ENCODE measurements around the gene COPG1.

COPG1 gene

DNA sequence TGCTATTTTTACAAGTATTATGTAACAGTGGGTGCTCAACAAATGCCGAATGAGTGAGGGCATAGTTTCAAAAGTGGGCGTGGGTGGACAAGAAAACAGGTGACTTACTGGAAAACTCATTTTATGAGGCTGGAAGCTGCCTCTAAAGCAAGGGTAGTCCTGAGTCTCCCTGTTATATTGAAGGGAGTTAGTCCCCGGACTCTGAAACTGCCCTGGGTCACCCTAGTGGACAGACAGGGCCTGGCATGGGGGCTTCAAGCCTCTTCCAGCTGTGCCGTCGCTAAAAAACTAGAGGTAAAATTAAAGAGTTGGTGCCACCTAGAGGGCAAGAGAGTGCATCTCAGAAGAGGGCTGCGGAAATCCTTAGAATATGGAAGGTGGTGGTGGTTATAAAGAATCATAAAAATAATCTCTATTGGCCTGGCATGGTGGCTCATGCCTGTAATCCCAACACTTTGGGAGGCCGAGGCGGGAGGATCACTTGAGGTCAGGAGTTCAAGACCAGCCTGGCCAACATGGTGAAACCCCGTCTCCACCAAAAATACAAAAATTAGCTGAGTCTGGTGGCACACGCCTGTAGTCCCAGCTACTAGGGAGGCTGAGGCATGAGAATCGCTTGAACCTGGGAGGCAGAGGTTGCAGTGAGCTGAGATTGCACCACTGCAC is 3.6 kb upstream of the COPG1 start:
- peak; percentile 99 for TF ChIP-seq CTCF (conservative IDR thresholded peaks at IDR 0.05)
- H3K27ac ChIP-seq, result peak overlapping the region; percentile 38

GRCh38 chr3:129246636-129247035 is 2.8 kb upstream of the COPG1 start:
- no peak overlapping the region for H3K27ac ChIP-seq
- no peak for TF ChIP-seq ZFX (IDR thresholded peaks at IDR 0.05)
- TF ChIP-seq CTCF (conservative IDR thresholded peaks at IDR 0.05), result no peak

GRCh38 chr3:129248286-129248979 is 973 bp upstream of the COPG1 start:
- H3K27ac ChIP-seq, result peak overlapping the region; percentile 98
- no peak for TF ChIP-seq CTCF (conservative IDR thresholded peaks at IDR 0.05)
- TF ChIP-seq ZFX (IDR thresholded peaks at IDR 0.05), result no peak

DNA sequence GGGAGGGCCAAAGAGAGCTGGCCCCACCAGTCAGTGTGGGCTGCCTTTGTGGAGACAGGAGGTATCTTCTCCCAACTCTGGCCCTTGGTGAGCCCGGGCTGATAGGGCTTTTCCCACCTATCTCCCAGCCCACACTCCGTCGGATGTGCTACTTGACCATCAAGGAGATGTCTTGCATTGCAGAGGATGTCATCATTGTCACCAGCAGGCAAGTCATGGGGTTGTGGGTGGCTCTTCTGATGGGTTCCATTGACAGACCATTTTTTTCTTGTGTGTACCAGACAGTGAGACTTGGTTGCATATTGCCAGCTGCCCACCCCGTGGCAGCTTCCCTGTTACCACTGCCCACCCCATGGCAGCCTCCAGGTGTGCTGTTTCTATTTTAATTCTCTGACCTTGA is 3.3 kb downstream of the COPG1 start:
- H3K27ac ChIP-seq, result peak overlapping the region; percentile 8
- TF ChIP-seq ZFX (IDR thresholded peaks at IDR 0.05) (no peak), CTCF (conservative IDR thresholded peaks at IDR 0.05) (no peak)

GRCh38 chr3:129254536-129255230 is 5.3 kb downstream of the COPG1 start:
- no peak overlapping the region for H3K27ac ChIP-seq
- TF ChIP-seq CTCF (conservative IDR thresholded peaks at IDR 0.05) (no peak), ZFX (IDR thresholded peaks at IDR 0.05) (no peak)

- H3K27ac ChIP-seq, result no peak overlapping the region
- TF ChIP-seq CTCF (conservative IDR thresholded peaks at IDR 0.05) (no peak), ZFX (IDR thresholded peaks at IDR 0.05) (no peak)
These were observed 6.9 kb downstream of the COPG1 start for GRCh38 chr3:129256270-129256669.

GRCh38 chr3:129257609-129258008 is 8.2 kb downstream of the COPG1 start:
- no peak overlapping the region for H3K27ac ChIP-seq
- TF ChIP-seq CTCF (conservative IDR thresholded peaks at IDR 0.05) (no peak), ZFX (IDR thresholded peaks at IDR 0.05) (no peak)
